HS-27A (cell line): ENCODE measurements around the gene DNAJA2.
"Not testable (repeated sequence)": the region's sequence is repeated elsewhere in the genome, so short reads cannot be mapped to it uniquely, and the experiment has no call there.

Source experiments
- DNase-seq: peaks from one replicate; pipeline ENCODE4 v3.0.0-alpha.2; 2012; ENCODE audit warnings: low read depth, missing footprints

Gene DNAJA2

GRCh38 chr16:46973207-46973995, at the start of gene DNAJA2:
Gene DNAJA2, minus strand, starts transcription at chr16:46973674. Its CDS starts 102 bp downstream, at chr16:46973572.
- peak; percentile 69 for DNase-seq

GRCh38 chr16:47019568-47019967, 46.1 kb upstream of the DNAJA2 start:
- DNase-seq = no peak

GRCh38 chr16:47018223-47018891, 44.9 kb upstream of the DNAJA2 start:
- no peak for DNase-seq

- no peak for DNase-seq
Measured at GRCh38 chr16:47017636-47018035, 44.2 kb upstream of the DNAJA2 start.

GRCh38 chr16:47016700-47017133, 43.2 kb upstream of the DNAJA2 start:
- DNase-seq = no peak

- no peak for DNase-seq
Measured at GRCh38 chr16:47013910-47014309, 40.4 kb upstream of the DNAJA2 start.

- DNase-seq = no peak
Measured at GRCh38 chr16:47013172-47013571, 39.7 kb upstream of the DNAJA2 start.

- not testable (repeated sequence) for DNase-seq
Measured at GRCh38 chr16:47010812-47011211, 37.3 kb upstream of the DNAJA2 start.

- no peak for DNase-seq
Measured at GRCh38 chr16:47008612-47009011, 35.1 kb upstream of the DNAJA2 start.

GRCh38 chr16:47008174-47008573, 34.7 kb upstream of the DNAJA2 start:
- no peak for DNase-seq

GRCh38 chr16:47004652-47005051, 31.2 kb upstream of the DNAJA2 start:
- DNase-seq = no peak

GRCh38 chr16:47000066-47000465, 26.6 kb upstream of the DNAJA2 start:
- not testable (repeated sequence) for DNase-seq

- no peak for DNase-seq
Measured at GRCh38 chr16:46997844-46998243, 24.4 kb upstream of the DNAJA2 start.

- no peak for DNase-seq
Measured at GRCh38 chr16:46996952-46997458, 23.5 kb upstream of the DNAJA2 start.

- no peak for DNase-seq
Measured at GRCh38 chr16:46996391-46996790, 22.9 kb upstream of the DNAJA2 start.

GRCh38 chr16:46991729-46992704, 18.5 kb upstream of the DNAJA2 start:
- no peak for DNase-seq

GRCh38 chr16:46986896-46987295, 13.4 kb upstream of the DNAJA2 start:
- DNase-seq = no peak

- DNase-seq = no peak
Measured at GRCh38 chr16:46986438-46986837, 13.0 kb upstream of the DNAJA2 start.

GRCh38 chr16:46982335-46982734, 8.9 kb upstream of the DNAJA2 start:
- no peak for DNase-seq

GRCh38 chr16:46980926-46981325, 7.5 kb upstream of the DNAJA2 start:
- no peak for DNase-seq

- DNase-seq = no peak
Measured at GRCh38 chr16:46976550-46976949, 3.1 kb upstream of the DNAJA2 start.

GRCh38 chr16:46975908-46976470, 2.5 kb upstream of the DNAJA2 start:
- no peak for DNase-seq
